Esophagus muscularis mucosa (tissue), 3 donors: ENCODE results near the gene ITGB8.

Experiments
- CTCF ChIP-seq, 3 experiments: fragments of 200-600 bp in 2 of 3; fragments of 450-650 bp in 1 of 3; sonication (generic) in 2 of 3; IDR thresholded peaks; one replicate each; pipeline ENCODE4 v1.5.1; 2017 to 2019; ENCODE audit warnings: antibody characterized with exemption in 3 of 3, mild to moderate bottlenecking in 2 of 3, moderate library complexity in 1 of 3
- POLR2A ChIP-seq: fragments of 450-650 bp; IDR thresholded peaks from one replicate; pipeline ENCODE4 v1.6.1; 2017; ENCODE audit warnings: antibody characterized with exemption, moderate library complexity, mild to moderate bottlenecking, low read depth
- POLR2AphosphoS5 ChIP-seq, 2 donors: sonication (generic); formaldehyde crosslinking; IDR thresholded peaks; one replicate each; pipeline ENCODE4 v1.6.1; 2017; ENCODE audit warnings: antibody characterized with exemption in 2 of 2

GRCh38 chr7:20364571-20365196 is 34.0 kb downstream of the ITGB8 start:
- TF ChIP-seq CTCF (IDR thresholded peaks at IDR 0.05) (no peak), POLR2A (no peak), POLR2AphosphoS5 (IDR thresholded peaks at IDR 0.05) (no peak)
